HCT116 (cell line): ENCODE data around the gene RNF114. TPM values are rescaled to one million over a fixed set of nuclear protein-coding genes. Genes with fewer than 3 reads are reported as not detected.

Source experiments
- ATAC-seq: fragments of 200-7000 bp; cut with Tn5 transposase; 2 replicates; pipeline ENCODE4 v1.9.1; 2020; ENCODE audit warnings: mild to moderate bottlenecking, moderate library complexity
- BruUV-seq: library from RNA; stranded (reverse); fragments of 400-500 nt; replicated peaks from 2 replicates; lab custom pipeline; 2021; lab: Mats Ljungman, UMichigan
- CTCF ChIA-PET: fragments of 300-600 bp; sonication (Branson Sonifier 250); formaldehyde crosslinking; loops from one replicate; lab custom pipeline; 2021; ENCODE audit warnings: antibody characterized with exemption; lab: Charles Lee
- POLR2A ChIA-PET: fragments of 300-600, 350-600 bp; sonication (Branson Sonifier 250); formaldehyde crosslinking; loops from one replicate; lab custom pipeline; 2021; ENCODE audit warnings: antibody characterized with exemption; lab: Charles Lee
- RAD21 ChIA-PET, 2 experiments: fragments of 300-600 bp; sonication (Branson Sonifier 250); formaldehyde crosslinking; loops; one replicate each; lab custom pipeline; 2023; ENCODE audit warnings: low total read pairs in 2 of 2; ENCODE audit not compliant: uncharacterized antibody in 2 of 2, unreplicated experiment in 2 of 2, low non-redundant PET in 1 of 2; lab: Charles Lee
- DNase-seq: peaks from one replicate; pipeline ENCODE4 v3.0.0-alpha.2; 2010; ENCODE audit warnings: low read depth, low spot score
- H2AFZ ChIP-seq: fragments of 200-600 bp; shearing (Covaris generic), sonication (generic); 2 replicates; pipeline ENCODE4 v1.6.1; 2017; ENCODE audit warnings: low read depth, mixed run types, mixed read lengths, antibody characterized with exemption, low read length; ENCODE audit not compliant: poor library complexity, severe bottlenecking
- H3K27ac ChIP-seq: 2 replicates; pipeline ENCODE4 v1.5.1; 2012; ENCODE audit warnings: low read depth, low read length
- H3K27me3 ChIP-seq: fragments of 200-600 bp; sonication (generic); 2 replicates; pipeline ENCODE4 v1.6.1; 2016; ENCODE audit warnings: mixed run types, low read length, mixed read lengths; ENCODE audit not compliant: insufficient read depth
- H3K36me3 ChIP-seq, 2 experiments: fragments of 200-500 bp in 1 of 2; fragments of 200-600 bp in 1 of 2; sonication (Bioruptor generic) in 1 of 2; sonication (generic) in 1 of 2; 2 replicates each; pipeline versions ENCODE4 v1.5.1 to v1.6.1; 2014 to 2016; ENCODE audit warnings: low read length in 2 of 2, inconsistent platforms in 1 of 2, mixed read lengths in 1 of 2, mixed run types in 1 of 2; ENCODE audit not compliant: insufficient read depth in 2 of 2, control insufficient read depth in 1 of 2
- H3K4me1 ChIP-seq, 2 experiments: fragments of 200-600 bp in 1 of 2; sonication (generic) in 1 of 2; 2 replicates each; pipeline versions ENCODE4 v1.5.1 to v1.6.1; 2012 to 2017; ENCODE audit warnings: low read length in 2 of 2, inconsistent platforms in 1 of 2, mild to moderate bottlenecking in 1 of 2, mixed read lengths in 1 of 2, mixed run types in 1 of 2, moderate library complexity in 1 of 2; ENCODE audit not compliant: insufficient read depth in 2 of 2, control insufficient read depth in 1 of 2
- H3K4me2 ChIP-seq: fragments of 200-600 bp; sonication (generic); 2 replicates; pipeline ENCODE4 v1.6.1; 2017; ENCODE audit warnings: mixed run types, low read length, mixed read lengths
- H3K4me3 ChIP-seq, 2 experiments: fragments of 200-600 bp in 1 of 2; sonication (generic) in 1 of 2; replicated peaks in 1 of 2; 2 replicates each; pipeline ENCODE4 v1.5.1; 2011 to 2016; ENCODE audit warnings: low read length in 2 of 2, control low read depth in 1 of 2, low read depth in 1 of 2, mild to moderate bottlenecking in 1 of 2, mixed read lengths in 1 of 2, mixed run types in 1 of 2
- H3K79me2 ChIP-seq: fragments of 200-600 bp; sonication (generic); 2 replicates; pipeline ENCODE4 v1.6.1; 2017; ENCODE audit warnings: mild to moderate bottlenecking, mixed run types, low read length, moderate library complexity, mixed read lengths; ENCODE audit not compliant: insufficient read depth
- H3K9ac ChIP-seq: fragments of 200-600 bp; sonication (generic); 2 replicates; pipeline ENCODE4 v1.6.1; 2016; ENCODE audit warnings: low read length, mixed read lengths
- H3K9me2 ChIP-seq: fragments of 200-600 bp; sonication (generic), shearing (Covaris generic); 2 replicates; pipeline ENCODE4 v1.6.1; 2017; ENCODE audit warnings: mixed run types, mild to moderate bottlenecking, moderate library complexity; ENCODE audit not compliant: insufficient read depth
- H3K9me3 ChIP-seq, 2 experiments: fragments of 200-500 bp in 1 of 2; fragments of 200-600 bp in 1 of 2; sonication (Bioruptor generic) in 1 of 2; sonication (generic) in 1 of 2; 2 replicates each; pipeline ENCODE4 v1.6.1; 2014 to 2017; ENCODE audit warnings: low read length in 2 of 2, mixed read lengths in 2 of 2, inconsistent platforms in 1 of 2, low read depth in 1 of 2, mild to moderate bottlenecking in 1 of 2, mixed run types in 1 of 2, moderate library complexity in 1 of 2; ENCODE audit not compliant: control insufficient read depth in 1 of 2, insufficient read depth in 1 of 2
- H4K20me1 ChIP-seq: fragments of 200-600 bp; sonication (generic), shearing (Covaris generic); 2 replicates; pipeline ENCODE4 v1.6.1; 2017; ENCODE audit warnings: mixed run types, mild to moderate bottlenecking, moderate library complexity; ENCODE audit not compliant: insufficient read depth
- JUND ChIP-seq: IDR thresholded peaks from 2 replicates; pipeline ENCODE4 v1.6.1; 2012
- POLR2AphosphoS5 ChIP-seq: IDR thresholded peaks from 2 replicates; pipeline ENCODE4 v1.6.1; 2011; ENCODE audit warnings: mild to moderate bottlenecking, low read depth, low read length, moderate library complexity
- SP1 ChIP-seq: IDR thresholded peaks from 2 replicates; pipeline ENCODE4 v1.6.1; 2012; ENCODE audit warnings: low read depth
- TCF7L2 ChIP-seq: IDR thresholded peaks from 2 replicates; pipeline ENCODE4 v1.7.0; 2011; ENCODE audit warnings: borderline replicate concordance, inconsistent platforms; ENCODE audit not compliant: insufficient read depth, insufficient read length; ENCODE audit errors: extremely low read depth
- ZBTB33 ChIP-seq: IDR thresholded peaks from 2 replicates; pipeline ENCODE4 v1.6.1; 2011; ENCODE audit warnings: mild to moderate bottlenecking, low read length, moderate library complexity; ENCODE audit not compliant: insufficient replicate concordance; ENCODE audit errors: extremely low read depth
- intact Hi-C: fragments of 100-400 bp; cut with micrococcal nuclease; formaldehyde crosslinking; loops from 2 replicates; pipeline ENCODE4 v1.10.0; 2022
- total RNA-seq: library from RNA; stranded (reverse); gene quantifications from one replicate; pipeline ENCODE4 v1.2.1, GENCODE V29; 2021; ENCODE audit not compliant: unreplicated experiment
- TF ChIP-seq, protein P1 (sequence below), 3 experiments: fragments of 200-600 bp in 1 of 3; sonication (generic) in 1 of 3; IDR thresholded peaks in 2 of 3; conservative IDR thresholded peaks in 1 of 3; 2 replicates each; pipeline ENCODE4 v1.5.1; 2012 to 2017; ENCODE audit warnings: low read depth in 2 of 3, low read length in 2 of 3, antibody characterized with exemption in 1 of 3, borderline replicate concordance in 1 of 3, control low read depth in 1 of 3, mild to moderate bottlenecking in 1 of 3, mixed read lengths in 1 of 3, mixed run types in 1 of 3, moderate library complexity in 1 of 3; ENCODE audit not compliant: insufficient read depth in 1 of 3

Gene RNF114
- total RNA-seq, 1 experiment from 2014 or later: 66.8 TPM

- TF ChIP-seq, protein P1, sequence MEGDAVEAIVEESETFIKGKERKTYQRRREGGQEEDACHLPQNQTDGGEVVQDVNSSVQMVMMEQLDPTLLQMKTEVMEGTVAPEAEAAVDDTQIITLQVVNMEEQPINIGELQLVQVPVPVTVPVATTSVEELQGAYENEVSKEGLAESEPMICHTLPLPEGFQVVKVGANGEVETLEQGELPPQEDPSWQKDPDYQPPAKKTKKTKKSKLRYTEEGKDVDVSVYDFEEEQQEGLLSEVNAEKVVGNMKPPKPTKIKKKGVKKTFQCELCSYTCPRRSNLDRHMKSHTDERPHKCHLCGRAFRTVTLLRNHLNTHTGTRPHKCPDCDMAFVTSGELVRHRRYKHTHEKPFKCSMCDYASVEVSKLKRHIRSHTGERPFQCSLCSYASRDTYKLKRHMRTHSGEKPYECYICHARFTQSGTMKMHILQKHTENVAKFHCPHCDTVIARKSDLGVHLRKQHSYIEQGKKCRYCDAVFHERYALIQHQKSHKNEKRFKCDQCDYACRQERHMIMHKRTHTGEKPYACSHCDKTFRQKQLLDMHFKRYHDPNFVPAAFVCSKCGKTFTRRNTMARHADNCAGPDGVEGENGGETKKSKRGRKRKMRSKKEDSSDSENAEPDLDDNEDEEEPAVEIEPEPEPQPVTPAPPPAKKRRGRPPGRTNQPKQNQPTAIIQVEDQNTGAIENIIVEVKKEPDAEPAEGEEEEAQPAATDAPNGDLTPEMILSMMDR (IDR thresholded peaks at IDR 0.05 in 2 of 3, conservative IDR thresholded peaks at IDR 0.05 in 1 of 3; ENCODE audit: borderline replicate concordance in 1 of 3, insufficient read depth in 1 of 3, low read depth in 2 of 3, low read length in 2 of 3): no peak
- no peak for TF ChIP-seq TCF7L2
- TF ChIP-seq, all 23 proteins: peak for 0
Measured at GRCh38 chr20:49945306-49945700, 9.1 kb downstream of the RNF114 start (continued).

- H3K36me3 ChIP-seq: peaks cover 51 to 62% of the 10 kb centered on the region in 2 experiments
- TF ChIP-seq ZBTB33: no peak
- no peak for TF ChIP-seq SP1
- TF ChIP-seq POLR2AphosphoS5: no peak
- TF ChIP-seq JUND: no peak
Measured at GRCh38 chr20:49945701-49946477, 9.7 kb downstream of the RNF114 start.

More at GRCh38 chr20:49945701-49946477, 9.7 kb downstream of the RNF114 start:
- Histone ChIP-seq H3K4me2 (no peak overlapping the region), H3K27me3 (no peaks in the 10 kb centered on the region), H2AFZ (no peak overlapping the region), H3K4me1 (peaks cover 0 to 7% of the 10 kb centered on the region in 2 experiments; a peak in 2 of 4 replicates), H4K20me1 (no peaks in the 10 kb centered on the region; the same call in 1 of the 2 replicates), H3K9me3 (no peaks in the 10 kb centered on the region), H3K27ac (no peak overlapping the region), H3K79me2 (peaks cover 61% of the 10 kb centered on the region), H3K4me3 (no peak overlapping the region), H3K9ac (no peak overlapping the region), H3K9me2 (no peaks in the 10 kb centered on the region)
- BruUV-seq: no TSS peak
- ATAC-seq (no peak), DNase-seq (no peak)
- ChIA-PET CTCF (no interaction called here), POLR2A (interaction anchor here (0.7 kb wide), 1 partner anchor 354 kb away, joined by 3 read pairs; no protein-coding TSS in a partner anchor), RAD21 (no interaction called here)
- intact Hi-C loops: no loop called here
